GM12864 (cell line): Measurements from ENCODE around the gene GOSR1.
"Not testable (repeated sequence)": the region's sequence is repeated elsewhere in the genome, so short reads cannot be mapped to it uniquely, and the experiment has no call there.

ENCODE experiments used
- DNase-seq: peaks from one replicate; pipeline ENCODE4 v3.0.0-alpha.2; 2011; ENCODE audit warnings: low read depth
- H3K4me3 ChIP-seq: 2 replicates; pipeline ENCODE4 v1.5.1; 2011; ENCODE audit warnings: mild to moderate bottlenecking, low read depth, low read length, control low read depth
- TF ChIP-seq, protein P1 (sequence below): IDR thresholded peaks from 2 replicates; pipeline ENCODE4 v1.5.1; 2011; ENCODE audit warnings: low read depth, mild to moderate bottlenecking, moderate library complexity, low read length, control low read depth, inconsistent platforms; ENCODE audit errors: missing control alignments

The GOSR1 gene

DNA sequence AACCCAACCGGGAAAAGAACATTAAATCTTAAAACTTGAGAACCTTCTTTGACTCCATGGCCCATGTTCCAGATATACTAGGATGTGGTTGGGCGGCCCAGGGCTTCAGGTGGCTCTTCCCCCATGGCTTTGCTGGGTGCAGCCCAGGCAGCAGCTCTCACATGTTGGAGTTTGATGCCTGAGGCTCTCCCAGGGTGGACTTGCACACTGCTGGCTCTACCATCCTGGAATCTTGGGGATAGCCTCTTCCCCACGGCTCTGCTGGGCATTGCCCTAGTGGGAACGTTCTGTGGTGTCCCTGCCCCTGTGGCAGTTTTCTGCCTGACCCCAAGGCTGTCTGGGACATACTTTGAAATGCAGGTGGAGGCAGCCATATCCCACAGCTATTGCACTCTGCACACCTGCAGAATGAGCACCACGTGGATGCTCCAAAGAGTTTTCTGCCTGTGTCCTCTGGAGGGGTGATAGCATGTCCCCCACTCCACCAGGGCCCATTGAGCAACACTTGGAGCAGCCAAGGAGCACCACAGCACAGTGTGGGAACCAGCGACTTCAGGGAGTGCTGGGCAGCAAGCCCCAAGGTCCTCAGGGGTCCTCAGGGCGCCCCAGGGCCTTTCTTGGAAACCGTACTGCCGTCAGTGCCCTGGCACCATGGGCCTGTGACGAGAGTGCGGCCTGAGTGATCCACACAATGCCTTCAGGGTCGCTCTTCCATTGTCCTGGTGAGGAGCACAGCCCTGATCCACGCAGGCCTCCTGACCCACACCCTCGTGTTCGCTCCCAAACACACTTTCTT is 70.8 kb downstream of the GOSR1 start:
- H3K4me3 ChIP-seq = no peak overlapping the region
- TF ChIP-seq, protein P1, sequence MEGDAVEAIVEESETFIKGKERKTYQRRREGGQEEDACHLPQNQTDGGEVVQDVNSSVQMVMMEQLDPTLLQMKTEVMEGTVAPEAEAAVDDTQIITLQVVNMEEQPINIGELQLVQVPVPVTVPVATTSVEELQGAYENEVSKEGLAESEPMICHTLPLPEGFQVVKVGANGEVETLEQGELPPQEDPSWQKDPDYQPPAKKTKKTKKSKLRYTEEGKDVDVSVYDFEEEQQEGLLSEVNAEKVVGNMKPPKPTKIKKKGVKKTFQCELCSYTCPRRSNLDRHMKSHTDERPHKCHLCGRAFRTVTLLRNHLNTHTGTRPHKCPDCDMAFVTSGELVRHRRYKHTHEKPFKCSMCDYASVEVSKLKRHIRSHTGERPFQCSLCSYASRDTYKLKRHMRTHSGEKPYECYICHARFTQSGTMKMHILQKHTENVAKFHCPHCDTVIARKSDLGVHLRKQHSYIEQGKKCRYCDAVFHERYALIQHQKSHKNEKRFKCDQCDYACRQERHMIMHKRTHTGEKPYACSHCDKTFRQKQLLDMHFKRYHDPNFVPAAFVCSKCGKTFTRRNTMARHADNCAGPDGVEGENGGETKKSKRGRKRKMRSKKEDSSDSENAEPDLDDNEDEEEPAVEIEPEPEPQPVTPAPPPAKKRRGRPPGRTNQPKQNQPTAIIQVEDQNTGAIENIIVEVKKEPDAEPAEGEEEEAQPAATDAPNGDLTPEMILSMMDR = no peak
- DNase-seq = no peak

DNA sequence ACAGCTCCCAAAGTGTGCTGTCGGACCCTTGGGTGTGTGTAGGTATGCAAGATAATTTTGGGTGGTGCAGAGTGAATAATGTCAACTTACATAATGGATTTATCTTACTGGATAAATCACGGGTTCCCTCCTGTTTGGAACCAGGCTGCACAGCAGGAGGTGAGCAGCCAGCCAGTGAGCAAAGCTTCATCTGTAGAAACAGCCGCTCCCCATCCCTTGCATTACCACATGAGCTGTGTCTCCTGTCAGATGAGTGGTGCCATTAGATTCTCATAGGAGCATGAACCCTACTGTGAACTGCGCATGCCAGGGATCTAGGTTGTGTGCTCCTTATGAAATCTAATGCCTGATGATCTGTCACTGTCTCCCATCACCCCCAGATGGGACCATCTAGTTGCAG is 72.0 kb downstream of the GOSR1 start:
- not testable (repeated sequence) for H3K4me3 ChIP-seq, DNase-seq

DNA sequence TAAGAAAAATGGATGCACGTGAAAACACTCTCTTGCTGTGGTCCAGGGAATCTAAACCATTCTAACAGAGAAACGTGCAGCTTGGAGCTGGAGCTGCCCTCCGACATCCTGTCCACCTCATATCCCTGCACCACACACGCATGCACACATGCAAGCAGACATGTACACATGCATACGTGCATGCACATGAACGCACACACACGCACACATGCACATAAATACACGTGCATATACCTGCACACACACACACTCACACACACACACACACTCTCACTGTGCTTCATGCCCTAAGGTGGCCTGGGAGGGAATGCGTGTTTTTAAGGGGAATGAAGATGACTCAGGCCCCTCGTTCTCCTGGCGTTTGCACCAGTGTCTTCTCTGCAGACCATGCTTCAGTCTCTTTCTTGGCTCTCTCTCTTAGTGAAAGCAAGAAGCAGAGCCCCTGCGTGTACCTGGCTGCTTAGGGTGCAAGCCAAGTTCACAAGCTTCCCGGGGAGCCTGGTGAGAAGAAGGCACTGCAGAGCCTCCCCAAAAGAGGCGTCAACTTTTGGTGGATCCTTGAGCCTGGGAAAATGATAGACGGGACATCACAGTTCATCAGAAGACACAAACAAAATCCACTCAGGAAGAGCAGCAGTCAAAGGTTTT is 72.8 kb downstream of the GOSR1 start:
- TF ChIP-seq, protein P1 = no peak
- no peak overlapping the region for H3K4me3 ChIP-seq
- DNase-seq = no peak

DNA sequence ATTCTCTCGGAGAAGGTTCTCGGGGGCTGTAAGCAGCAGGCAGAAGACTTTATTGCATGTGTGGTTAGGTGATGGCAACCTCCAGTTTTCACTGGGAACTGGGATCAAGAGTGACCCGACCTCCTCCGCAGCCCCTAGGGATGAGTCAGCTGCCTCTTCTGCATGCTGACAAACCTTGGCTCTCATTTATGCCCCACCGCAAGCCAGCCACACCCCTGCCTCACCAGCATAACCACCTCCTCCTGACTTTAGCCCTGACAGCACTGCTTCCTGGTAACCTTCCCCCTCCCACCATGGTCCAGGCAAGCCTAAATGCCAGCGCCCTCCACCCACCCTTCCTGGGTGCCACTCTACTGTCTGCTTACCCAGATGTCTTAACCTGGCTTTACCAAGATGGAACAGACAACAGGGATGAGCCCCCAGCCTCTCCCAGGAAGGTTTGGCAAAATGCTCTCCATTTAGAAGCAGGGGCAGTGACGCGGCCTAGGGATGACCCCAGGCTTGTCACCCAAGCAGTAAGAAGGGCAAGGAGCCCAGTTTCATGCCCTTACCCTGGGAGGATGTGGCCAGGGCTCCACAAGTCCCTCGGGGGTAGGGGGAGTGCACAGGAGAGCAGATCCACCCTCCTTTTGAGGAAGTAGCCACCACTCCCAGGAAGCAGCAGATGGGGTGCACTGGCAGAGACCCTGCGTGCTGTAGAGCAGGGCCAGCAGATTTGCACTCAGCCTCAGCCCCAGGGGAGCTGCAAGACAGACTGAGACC is 73.5 kb downstream of the GOSR1 start:
- TF ChIP-seq, protein P1 = no peak
- H3K4me3 ChIP-seq = no peak overlapping the region
- peak; percentile 47 for DNase-seq

DNA sequence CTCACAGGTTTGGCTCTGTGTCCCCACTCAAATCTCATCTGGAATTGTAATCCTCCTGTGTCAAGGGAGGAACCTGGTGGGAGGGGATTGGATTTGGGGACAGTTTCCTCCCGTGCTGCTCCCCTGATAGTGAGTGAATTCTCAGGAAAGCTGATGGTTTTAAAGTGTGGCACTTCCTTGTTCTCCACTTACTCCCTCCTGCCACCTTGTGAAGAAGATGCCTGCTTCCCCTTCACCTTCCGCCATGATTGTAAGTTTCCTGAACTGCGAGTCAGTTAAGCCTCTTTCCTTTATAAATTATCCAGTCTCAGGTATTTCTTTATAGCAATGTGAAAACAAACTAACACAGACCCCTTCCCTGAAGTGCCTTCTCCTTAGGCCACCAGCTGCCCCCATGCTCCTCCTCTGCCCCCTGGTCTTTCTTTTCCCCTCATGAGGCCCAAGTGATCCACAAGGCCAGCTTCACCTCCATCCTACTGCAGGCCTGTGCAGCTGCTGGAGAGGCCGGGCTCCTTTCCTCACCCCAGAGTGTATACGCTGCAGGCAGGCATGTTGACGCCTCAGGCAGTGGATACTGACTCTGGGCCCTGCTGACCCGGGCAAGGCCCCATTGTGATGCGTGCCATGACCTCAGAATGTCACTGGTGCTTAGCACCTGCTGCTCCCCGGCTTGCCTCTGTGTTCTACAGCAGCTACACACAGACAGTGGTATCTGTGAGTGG is 74.2 kb downstream of the GOSR1 start:
- H3K4me3 ChIP-seq, DNase-seq: not testable (repeated sequence)

DNA sequence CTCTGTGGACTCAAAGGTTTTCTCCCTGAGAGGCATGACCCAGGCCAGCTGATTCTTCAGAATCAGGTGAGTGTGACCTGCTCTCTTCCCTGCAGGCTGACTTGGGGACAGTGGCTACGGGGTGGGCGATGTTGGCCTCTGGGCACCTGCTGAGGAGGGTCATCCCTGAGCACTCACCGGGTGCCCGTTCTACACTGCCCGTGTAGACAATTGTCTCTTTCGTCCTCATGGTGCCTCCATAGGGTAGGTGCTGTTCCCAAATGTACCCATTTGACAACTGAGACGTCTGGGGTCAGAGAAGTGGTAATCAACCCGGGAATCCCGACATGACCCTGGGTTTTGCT is 74.8 kb downstream of the GOSR1 start:
- H3K4me3 ChIP-seq = no peak overlapping the region
- DNase-seq = no peak
- TF ChIP-seq, protein P1 = no peak

DNA sequence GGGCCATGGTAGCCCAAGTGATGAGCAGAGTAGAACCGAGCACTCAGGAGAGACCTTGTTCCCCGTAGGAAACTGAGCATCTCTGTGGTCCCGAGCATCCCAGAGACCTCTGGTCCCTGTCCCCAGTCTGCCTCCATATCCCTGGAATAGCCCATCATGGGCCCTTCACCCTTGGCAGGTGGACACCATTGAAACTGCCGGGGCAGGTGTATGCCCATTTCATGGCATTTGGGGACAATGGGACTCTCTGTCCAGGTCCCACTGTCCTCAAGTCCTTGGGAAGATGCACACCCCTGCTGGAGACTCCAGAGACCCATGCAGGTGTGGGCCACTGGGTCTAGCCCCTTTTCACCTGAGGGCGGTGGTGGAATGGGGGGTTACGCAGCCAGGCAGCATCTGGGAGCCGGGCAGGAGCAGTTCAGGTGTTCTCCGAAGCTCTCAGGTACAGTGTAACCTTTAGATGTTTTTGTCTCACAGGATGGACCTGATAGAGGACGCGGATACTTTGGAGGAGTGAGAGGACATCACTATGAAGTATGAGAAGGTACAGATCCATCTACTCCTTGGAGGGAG is 75.9 kb downstream of the GOSR1 start:
- H3K4me3 ChIP-seq = no peak overlapping the region
- no peak for DNase-seq
- TF ChIP-seq, protein P1 = no peak

DNA sequence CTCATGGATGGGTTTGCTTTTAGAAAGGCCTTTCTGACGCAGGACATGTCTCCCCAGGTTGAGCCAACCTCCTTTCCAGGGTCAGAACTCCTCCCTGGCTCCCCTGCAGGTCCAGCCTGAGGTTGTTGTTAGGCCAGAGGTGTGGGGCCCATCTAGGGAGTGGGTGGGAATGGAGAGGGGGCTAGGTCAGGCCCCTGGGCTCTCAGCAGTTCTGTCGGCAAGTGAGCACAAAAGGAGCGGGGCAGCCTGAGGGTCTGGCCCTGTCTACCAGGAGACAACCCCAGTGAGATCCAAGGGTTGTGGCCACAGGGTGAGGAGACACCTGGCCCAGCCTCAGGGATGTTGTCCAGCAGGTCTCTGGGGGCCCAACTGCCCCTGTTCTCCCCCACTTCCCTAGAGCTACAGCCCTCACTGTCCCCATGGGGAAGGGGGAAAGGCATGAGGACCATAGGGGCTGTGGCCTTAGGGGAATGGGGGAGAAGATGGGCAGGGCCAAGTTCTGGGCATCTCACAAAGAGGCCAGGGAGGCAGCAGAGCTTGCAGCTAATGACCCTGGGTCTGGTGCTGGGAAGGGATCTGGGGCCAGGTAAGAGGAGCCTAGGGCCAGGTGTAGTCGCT is 76.7 kb downstream of the GOSR1 start:
- not testable (repeated sequence) for H3K4me3 ChIP-seq, DNase-seq
